ENCODE measurements around the gene PSD.

Gene PSD

DNA sequence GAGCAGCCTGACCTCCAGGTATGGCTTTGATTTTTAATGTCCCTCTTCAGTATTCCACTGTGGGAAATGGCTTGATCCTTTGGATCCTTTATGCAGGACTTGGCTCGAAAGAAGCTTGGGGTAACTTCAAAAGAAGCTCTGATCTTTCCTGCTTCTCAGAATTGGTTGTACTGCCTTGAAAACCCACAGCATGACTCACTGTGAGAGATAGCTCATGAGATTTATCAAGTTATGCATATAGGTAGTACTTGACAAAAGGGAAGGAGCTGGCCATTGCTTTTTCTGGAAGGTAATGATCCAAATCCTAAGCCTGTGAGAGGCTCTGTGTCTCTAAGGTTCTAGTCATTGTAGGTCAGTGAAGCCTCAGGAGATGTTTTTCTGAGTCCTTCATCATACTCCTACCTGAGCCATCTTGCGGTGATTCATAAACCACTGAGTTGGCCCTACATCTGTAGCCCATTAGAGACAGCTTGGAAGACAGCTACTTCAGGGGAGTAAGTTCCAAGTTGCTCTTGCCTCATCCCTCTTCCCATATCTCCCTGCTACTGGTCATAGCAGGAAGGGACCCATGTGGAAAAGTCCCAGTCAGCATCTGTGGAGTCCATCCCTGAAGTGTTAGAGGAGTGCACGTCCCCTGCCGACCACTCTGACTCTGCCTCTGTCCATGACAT lies 59.7 kb downstream of the PSD start:
- in situ Hi-C loops (cut with MboI; ENCODE audit: low pct_unique_long_range_greater_than_20kb, low sequenced_read_pairs) = loop anchor here (10.0 kb wide), 1 partner anchor 124 kb away; no protein-coding TSS in a partner anchor
- DNase-seq = no peak

DNA sequence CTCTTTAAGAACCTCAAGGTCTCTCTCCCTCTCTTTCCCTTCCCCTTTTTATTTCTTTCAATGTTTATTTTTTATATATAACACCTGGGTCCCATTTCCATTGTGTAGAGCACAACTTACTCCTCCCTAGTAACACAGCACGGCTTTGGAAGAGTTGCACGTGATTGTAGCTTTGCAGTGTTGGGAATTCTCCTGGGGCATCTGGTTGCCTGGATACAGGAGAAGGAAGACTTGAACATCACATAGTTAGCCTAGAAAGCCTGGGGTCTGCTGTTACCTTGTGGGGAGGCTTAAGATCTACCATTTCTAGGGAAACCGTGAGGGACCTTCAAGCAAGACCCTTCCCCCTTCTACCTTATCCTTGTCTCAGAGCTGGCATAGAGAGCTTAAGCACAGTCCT lies 64.1 kb downstream of the PSD start:
- in situ Hi-C loops (cut with MboI; ENCODE audit: low pct_unique_long_range_greater_than_20kb, low sequenced_read_pairs) = loop anchor here (10.0 kb wide), 1 partner anchor 120 kb away; no protein-coding TSS in a partner anchor
- no peak for DNase-seq

Measured in KBM-7 (cell line).